GM21390 (cell line): Measurements from ENCODE around the gene TPBGL.

Source experiments
- ATAC-seq: cut with Tn5 transposase; IDR thresholded peaks from one replicate; pipeline ENCODE4 v1.9.1; 2021; ENCODE audit not compliant: unreplicated experiment

The TPBGL gene

GRCh38 chr11:75240311-75241035 is at the start of gene TPBGL:
TPBGL (plus strand) TSS chr11:75240774; CDS start chr11:75241050, 276 bp downstream.
- ATAC-seq = no peak

GRCh38 chr11:75191330-75191717 is 49.2 kb upstream of the TPBGL start:
- ATAC-seq = no peak

- no peak for ATAC-seq
Measured at GRCh38 chr11:75193271-75193670, 47.3 kb upstream of the TPBGL start.

- ATAC-seq = no peak
Measured at GRCh38 chr11:75193711-75194110, 46.9 kb upstream of the TPBGL start.

GRCh38 chr11:75194147-75194546 is 46.4 kb upstream of the TPBGL start:
- ATAC-seq = no peak

GRCh38 chr11:75195167-75195962 is 45.2 kb upstream of the TPBGL start:
- ATAC-seq = no peak

- ATAC-seq = no peak
Measured at GRCh38 chr11:75196426-75196825, 44.1 kb upstream of the TPBGL start.

GRCh38 chr11:75197512-75198277 is 42.9 kb upstream of the TPBGL start:
- ATAC-seq = no peak

GRCh38 chr11:75198278-75198973 is 42.1 kb upstream of the TPBGL start:
- ATAC-seq = no peak

- no peak for ATAC-seq
Measured at GRCh38 chr11:75199412-75199955, 41.1 kb upstream of the TPBGL start.

GRCh38 chr11:75200051-75200450 is 40.5 kb upstream of the TPBGL start:
- ATAC-seq = no peak

- ATAC-seq = no peak
Measured at GRCh38 chr11:75200531-75200930, 40.0 kb upstream of the TPBGL start.

- no peak for ATAC-seq
Measured at GRCh38 chr11:75201771-75202170, 38.8 kb upstream of the TPBGL start.

- no peak for ATAC-seq
Measured at GRCh38 chr11:75202195-75202594, 38.4 kb upstream of the TPBGL start.

- ATAC-seq = no peak
Measured at GRCh38 chr11:75203138-75203537, 37.4 kb upstream of the TPBGL start.

- no peak for ATAC-seq
Measured at GRCh38 chr11:75203641-75204011, 36.9 kb upstream of the TPBGL start.

GRCh38 chr11:75204012-75204674 is 36.4 kb upstream of the TPBGL start:
- ATAC-seq = no peak

GRCh38 chr11:75204685-75205563 is 35.6 kb upstream of the TPBGL start:
- no peak for ATAC-seq

- ATAC-seq = no peak
Measured at GRCh38 chr11:75205564-75206020, 35.0 kb upstream of the TPBGL start.
